Measurements from ENCODE around the gene MSI1. TPM values are rescaled to one million over a fixed set of nuclear protein-coding genes. Genes with fewer than 3 reads are reported as not detected.

The MSI1 gene
- total and polyA plus RNA-seq, 12 donors, result 1.1 to 9.6 (median 5.5) TPM

- H3K27me3 ChIP-seq, result no peaks in the 10 kb centered on the region
- 76 to 81% methylated on average over 3 of the region's 3 CpGs for WGBS, 2 donors
- intact Hi-C loops (cut with DNase I), result no loop called here
- H3K9me3 ChIP-seq, result no peaks in the 10 kb centered on the region
- no peak overlapping the region for H3K4me3 ChIP-seq
- peaks cover 0 to 6% (median 0%) of the 10 kb centered on the region in 9 donors for H3K4me1 ChIP-seq
- H3K36me3 ChIP-seq, result no peaks in the 10 kb centered on the region
- DNase-seq (no peak), ATAC-seq (no peak)
- TF ChIP-seq CTCF (IDR thresholded peaks at IDR 0.05), result no peak
- no peak overlapping the region for H3K27ac ChIP-seq
These were observed 37.1 kb upstream of the MSI1 start for GRCh38 chr12:120406069-120406468.

- Histone ChIP-seq H3K27me3 (peaks cover 0 to 9% (median 0%) of the 10 kb centered on the region in 7 donors), H3K4me1 (peaks cover 0 to 6% (median 0%) of the 10 kb centered on the region in 9 donors), H3K9me3 (no peaks in the 10 kb centered on the region), H3K27ac (no peak overlapping the region), H3K4me3 (no peak overlapping the region), H3K36me3 (no peaks in the 10 kb centered on the region)
- intact Hi-C loops (cut with DNase I), result no loop called here
- no peak for ATAC-seq
- no peak for TF ChIP-seq CTCF (IDR thresholded peaks at IDR 0.05)
- no peak for DNase-seq
- WGBS, 2 donors, result 60 to 75% methylated on average over 1 of the region's 1 CpG
These were observed 35.3 kb upstream of the MSI1 start for GRCh38 chr12:120404271-120404670.

- 74 to 83% methylated on average over 3 of the region's 3 CpGs for WGBS, 2 donors
- no peaks in the 10 kb centered on the region for H3K9me3 ChIP-seq
- H3K36me3 ChIP-seq, result no peaks in the 10 kb centered on the region
- H3K27me3 ChIP-seq, result peaks cover 0 to 11% (median 0%) of the 10 kb centered on the region in 7 donors
- DNase-seq (no peak), ATAC-seq (no peak)
- H3K4me3 ChIP-seq, result no peak overlapping the region
- TF ChIP-seq CTCF (IDR thresholded peaks at IDR 0.05), result no peak
- H3K4me1 ChIP-seq, result peaks cover 0 to 6% (median 0%) of the 10 kb centered on the region in 9 donors
- no peak overlapping the region for H3K27ac ChIP-seq
- intact Hi-C loops (cut with DNase I), result no loop called here
These were observed 34.9 kb upstream of the MSI1 start for GRCh38 chr12:120403869-120404268.

GRCh38 chr12:120402217-120402616 is 33.3 kb upstream of the MSI1 start:
- ATAC-seq, result peak in 4 of 8 donors; percentile 29 to 44 (median 40)

More at GRCh38 chr12:120402217-120402616, 33.3 kb upstream of the MSI1 start:
- 21% methylated on average over 13 of the region's 13 CpGs for WGBS, 2 donors
- no peaks in the 10 kb centered on the region for H3K36me3 ChIP-seq
- H3K27me3 ChIP-seq, result peaks cover 0 to 27% (median 11%) of the 10 kb centered on the region in 7 donors
- no peak for DNase-seq
- no peak overlapping the region for H3K4me3 ChIP-seq
- H3K9me3 ChIP-seq, result no peaks in the 10 kb centered on the region
- TF ChIP-seq CTCF (IDR thresholded peaks at IDR 0.05), result no peak
- intact Hi-C loops (cut with DNase I), result no loop called here
- peaks cover 0 to 6% (median 0%) of the 10 kb centered on the region in 9 donors for H3K4me1 ChIP-seq
- no peak overlapping the region for H3K27ac ChIP-seq
